GM23338 (cell line): ENCODE results near the gene GCC1. TPM values are rescaled to one million over a fixed set of nuclear protein-coding genes. Genes with fewer than 3 reads are reported as not detected.

ENCODE experiments used
- ATAC-seq: fragments of 200-7000 bp; cut with Tn5 transposase; 3 replicates; pipeline ENCODE4 v1.9.1; 2020
- DNase-seq: peaks from one replicate; pipeline ENCODE4 v3.0.0-alpha.2; 2015; ENCODE audit warnings: low spot score
- H2AFZ ChIP-seq: fragments of 200-600 bp; sonication (generic); 2 replicates; pipeline ENCODE4 v1.8.0; 2016; ENCODE audit warnings: antibody characterized with exemption, mild to moderate bottlenecking, moderate library complexity
- H3F3A ChIP-seq: fragments of 200-600 bp; sonication (generic); replicated peaks from 2 replicates; pipeline ENCODE4 v1.8.0; 2017; ENCODE audit warnings: antibody characterized with exemption, mixed run types, low read depth
- H3K27ac ChIP-seq: fragments of 200-600 bp; sonication (generic); 2 replicates; pipeline ENCODE4 v1.6.1; 2016; ENCODE audit warnings: low read depth
- H3K27me3 ChIP-seq: fragments of 200-600 bp; sonication (generic); 2 replicates; pipeline ENCODE4 v1.8.0; 2016; ENCODE audit warnings: mild to moderate bottlenecking, mixed run types, moderate library complexity; ENCODE audit not compliant: insufficient read depth
- H3K36me3 ChIP-seq: fragments of 200-600 bp; sonication (generic); 2 replicates; pipeline ENCODE4 v1.8.0; 2016; ENCODE audit warnings: mild to moderate bottlenecking; ENCODE audit not compliant: insufficient read depth
- H3K4me1 ChIP-seq: fragments of 200-600 bp; sonication (generic); 2 replicates; pipeline ENCODE4 v1.8.0; 2016; ENCODE audit warnings: mild to moderate bottlenecking, moderate library complexity; ENCODE audit not compliant: insufficient read depth
- H3K4me2 ChIP-seq: fragments of 200-600 bp; sonication (generic); 2 replicates; pipeline ENCODE4 v1.7.1; 2017; ENCODE audit warnings: mixed run types
- H3K4me3 ChIP-seq: fragments of 200-600 bp; sonication (generic); 2 replicates; pipeline ENCODE4 v1.6.1; 2016; ENCODE audit warnings: mixed run types
- H3K79me2 ChIP-seq: fragments of 200-600 bp; sonication (generic); replicated peaks from 2 replicates; pipeline ENCODE4 v1.8.0; 2017; ENCODE audit warnings: mild to moderate bottlenecking; ENCODE audit not compliant: insufficient read depth
- H3K9me2 ChIP-seq: fragments of 200-600 bp; sonication (generic); 2 replicates; pipeline ENCODE4 v1.8.0; 2017; ENCODE audit not compliant: insufficient read depth
- H4K20me1 ChIP-seq: fragments of 200-600 bp; sonication (generic); replicated peaks from 2 replicates; pipeline ENCODE4 v1.8.0; 2017; ENCODE audit warnings: mild to moderate bottlenecking; ENCODE audit not compliant: insufficient read depth
- H3K27ac Mint-ChIP-seq: 2 replicates; pipeline ENCODE4 v1.8.0; 2020; ENCODE audit warnings: inconsistent platforms, mild to moderate bottlenecking, moderate library complexity, mixed read lengths
- H3K27me3 Mint-ChIP-seq: 3 replicates; pipeline ENCODE4 v1.8.0; 2022; ENCODE audit warnings: low read depth, mild to moderate bottlenecking, moderate library complexity, mixed read lengths, inconsistent platforms; ENCODE audit not compliant: insufficient read depth, poor library complexity
- H3K36me3 Mint-ChIP-seq: 3 replicates; pipeline ENCODE4 v1.8.0; 2021; ENCODE audit warnings: low read depth, mild to moderate bottlenecking, inconsistent platforms, moderate library complexity, mixed read lengths
- H3K4me1 Mint-ChIP-seq: 3 replicates; pipeline ENCODE4 v1.8.0; 2020; ENCODE audit warnings: mild to moderate bottlenecking, inconsistent platforms, mixed read lengths
- H3K4me3 Mint-ChIP-seq: 3 replicates; pipeline ENCODE4 v1.8.0; 2021; ENCODE audit warnings: moderate library complexity, mild to moderate bottlenecking, inconsistent platforms, mixed read lengths
- H3K9me3 Mint-ChIP-seq: 3 replicates; pipeline ENCODE4 v1.8.0; 2020; ENCODE audit warnings: moderate library complexity, mild to moderate bottlenecking, inconsistent platforms, mixed read lengths
- EZH2phosphoT487 ChIP-seq: fragments of 200-600 bp; sonication (generic); IDR thresholded peaks from one replicate; pipeline ENCODE4 v1.8.1; 2018; ENCODE audit warnings: antibody characterized with exemption; ENCODE audit not compliant: unreplicated experiment
- NANOG ChIP-seq: IDR thresholded peaks from 2 replicates; pipeline ENCODE4 v1.6.1; 2016; ENCODE audit warnings: antibody characterized with exemption, borderline replicate concordance
- STAT1 ChIP-seq: IDR thresholded peaks from one replicate; pipeline ENCODE4 v1.6.1; 2016; ENCODE audit warnings: antibody characterized with exemption; ENCODE audit not compliant: unreplicated experiment
- ZNF114 ChIP-seq: fragments of 250-450 bp; sonication (Bioruptor Pico); IDR thresholded peaks from 2 replicates; pipeline ENCODE4 v1.5.0; 2020; ENCODE audit warnings: mild to moderate bottlenecking, moderate library complexity
- ZNF331 ChIP-seq: fragments of 250-450 bp; sonication (Bioruptor Pico); IDR thresholded peaks from 2 replicates; pipeline ENCODE4 v1.5.0; 2020; ENCODE audit warnings: low read depth, mild to moderate bottlenecking, moderate library complexity
- polyA plus RNA-seq: library from polyadenylated mRNA; unstranded; fragments of >200 nt; fragmentation: Nextera tagmentation; extraction: Ambion mirVana; gene quantifications from 2 replicates; pipeline ENCODE4 v1.2.1, GENCODE V29; 2016
- total RNA-seq: library from RNA; depleted of rRNA; stranded (reverse); fragments of >200 nt; shearing (Covaris generic); gene quantifications from 2 replicates; pipeline ENCODE4 v1.2.3, GENCODE V29; 2014
- TF ChIP-seq, protein P1 (sequence below): fragments of 250-450 bp; sonication (Bioruptor Pico); IDR thresholded peaks from 2 replicates; pipeline ENCODE4 v1.5.0; 2020; ENCODE audit warnings: mild to moderate bottlenecking, moderate library complexity

GCC1 gene
- total and polyA plus RNA-seq, 2 experiments from 2014 or later: 3.2 to 17.6 TPM

DNA sequence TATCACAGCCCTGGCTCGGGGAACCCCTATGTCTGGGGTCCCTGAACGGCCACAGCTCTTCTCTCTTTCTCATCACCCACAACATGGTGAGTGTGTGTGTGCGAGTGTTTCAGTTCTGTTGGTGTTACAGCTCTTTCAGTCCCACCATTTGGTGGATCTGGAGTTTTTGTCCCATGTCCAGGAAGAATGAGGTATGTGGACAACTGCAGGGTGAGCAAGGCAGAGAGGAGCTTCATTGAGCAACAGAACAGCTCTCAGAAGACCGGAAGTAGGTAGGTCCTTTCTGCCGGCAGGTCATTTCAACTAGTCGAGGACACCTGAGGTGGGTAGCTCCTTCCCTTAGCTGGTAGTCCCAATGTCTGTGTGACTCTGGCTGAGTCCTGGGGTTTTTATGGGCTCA is 23.1 kb upstream of the GCC1 start:
- no peak overlapping the region for H3K4me3 ChIP-seq
- H3K79me2 ChIP-seq: no peaks in the 10 kb centered on the region
- no peaks in the 10 kb centered on the region for H3K36me3 ChIP-seq
- no peak overlapping the region for H2AFZ ChIP-seq
- H3K9me2 ChIP-seq: peaks cover 4% of the 10 kb centered on the region; the same call in 1 of the 2 replicates
- H3K9me3 Mint-ChIP-seq: peaks cover 21% of the 10 kb centered on the region
- no peak for ATAC-seq
- H4K20me1 ChIP-seq: no peaks in the 10 kb centered on the region
- no peak overlapping the region for H3K27ac Mint-ChIP-seq
- H3K27me3 ChIP-seq: no peaks in the 10 kb centered on the region
- H3K36me3 Mint-ChIP-seq: peaks cover 6% of the 10 kb centered on the region
- TF ChIP-seq, protein P1, sequence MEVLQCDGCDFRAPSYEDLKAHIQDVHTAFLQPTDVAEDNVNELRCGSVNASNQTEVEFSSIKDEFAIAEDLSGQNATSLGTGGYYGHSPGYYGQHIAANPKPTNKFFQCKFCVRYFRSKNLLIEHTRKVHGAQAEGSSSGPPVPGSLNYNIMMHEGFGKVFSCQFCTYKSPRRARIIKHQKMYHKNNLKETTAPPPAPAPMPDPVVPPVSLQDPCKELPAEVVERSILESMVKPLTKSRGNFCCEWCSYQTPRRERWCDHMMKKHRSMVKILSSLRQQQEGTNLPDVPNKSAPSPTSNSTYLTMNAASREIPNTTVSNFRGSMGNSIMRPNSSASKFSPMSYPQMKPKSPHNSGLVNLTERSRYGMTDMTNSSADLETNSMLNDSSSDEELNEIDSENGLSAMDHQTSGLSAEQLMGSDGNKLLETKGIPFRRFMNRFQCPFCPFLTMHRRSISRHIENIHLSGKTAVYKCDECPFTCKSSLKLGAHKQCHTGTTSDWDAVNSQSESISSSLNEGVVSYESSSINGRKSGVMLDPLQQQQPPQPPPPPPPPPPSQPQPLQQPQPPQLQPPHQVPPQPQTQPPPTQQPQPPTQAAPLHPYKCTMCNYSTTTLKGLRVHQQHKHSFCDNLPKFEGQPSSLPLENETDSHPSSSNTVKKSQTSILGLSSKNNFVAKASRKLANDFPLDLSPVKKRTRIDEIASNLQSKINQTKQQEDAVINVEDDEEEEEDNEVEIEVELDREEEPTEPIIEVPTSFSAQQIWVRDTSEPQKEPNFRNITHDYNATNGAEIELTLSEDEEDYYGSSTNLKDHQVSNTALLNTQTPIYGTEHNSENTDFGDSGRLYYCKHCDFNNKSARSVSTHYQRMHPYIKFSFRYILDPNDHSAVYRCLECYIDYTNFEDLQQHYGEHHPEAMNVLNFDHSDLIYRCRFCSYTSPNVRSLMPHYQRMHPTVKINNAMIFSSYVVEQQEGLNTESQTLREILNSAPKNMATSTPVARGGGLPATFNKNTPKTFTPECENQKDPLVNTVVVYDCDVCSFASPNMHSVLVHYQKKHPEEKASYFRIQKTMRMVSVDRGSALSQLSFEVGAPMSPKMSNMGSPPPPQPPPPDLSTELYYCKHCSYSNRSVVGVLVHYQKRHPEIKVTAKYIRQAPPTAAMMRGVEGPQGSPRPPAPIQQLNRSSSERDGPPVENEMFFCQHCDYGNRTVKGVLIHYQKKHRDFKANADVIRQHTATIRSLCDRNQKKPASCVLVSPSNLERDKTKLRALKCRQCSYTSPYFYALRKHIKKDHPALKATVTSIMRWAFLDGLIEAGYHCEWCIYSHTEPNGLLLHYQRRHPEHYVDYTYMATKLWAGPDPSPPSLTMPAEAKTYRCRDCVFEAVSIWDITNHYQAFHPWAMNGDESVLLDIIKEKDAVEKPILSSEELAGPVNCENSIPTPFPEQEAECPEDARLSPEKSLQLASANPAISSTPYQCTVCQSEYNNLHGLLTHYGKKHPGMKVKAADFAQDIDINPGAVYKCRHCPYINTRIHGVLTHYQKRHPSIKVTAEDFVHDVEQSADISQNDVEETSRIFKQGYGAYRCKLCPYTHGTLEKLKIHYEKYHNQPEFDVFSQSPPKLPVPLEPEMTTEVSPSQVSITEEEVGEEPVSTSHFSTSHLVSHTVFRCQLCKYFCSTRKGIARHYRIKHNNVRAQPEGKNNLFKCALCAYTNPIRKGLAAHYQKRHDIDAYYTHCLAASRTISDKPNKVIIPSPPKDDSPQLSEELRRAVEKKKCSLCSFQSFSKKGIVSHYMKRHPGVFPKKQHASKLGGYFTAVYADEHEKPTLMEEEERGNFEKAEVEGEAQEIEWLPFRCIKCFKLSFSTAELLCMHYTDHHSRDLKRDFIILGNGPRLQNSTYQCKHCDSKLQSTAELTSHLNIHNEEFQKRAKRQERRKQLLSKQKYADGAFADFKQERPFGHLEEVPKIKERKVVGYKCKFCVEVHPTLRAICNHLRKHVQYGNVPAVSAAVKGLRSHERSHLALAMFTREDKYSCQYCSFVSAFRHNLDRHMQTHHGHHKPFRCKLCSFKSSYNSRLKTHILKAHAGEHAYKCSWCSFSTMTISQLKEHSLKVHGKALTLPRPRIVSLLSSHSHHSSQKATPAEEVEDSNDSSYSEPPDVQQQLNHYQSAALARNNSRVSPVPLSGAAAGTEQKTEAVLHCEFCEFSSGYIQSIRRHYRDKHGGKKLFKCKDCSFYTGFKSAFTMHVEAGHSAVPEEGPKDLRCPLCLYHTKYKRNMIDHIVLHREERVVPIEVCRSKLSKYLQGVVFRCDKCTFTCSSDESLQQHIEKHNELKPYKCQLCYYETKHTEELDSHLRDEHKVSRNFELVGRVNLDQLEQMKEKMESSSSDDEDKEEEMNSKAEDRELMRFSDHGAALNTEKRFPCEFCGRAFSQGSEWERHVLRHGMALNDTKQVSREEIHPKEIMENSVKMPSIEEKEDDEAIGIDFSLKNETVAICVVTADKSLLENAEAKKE (CRISPR knock-in tag): no peak
- no peak for TF ChIP-seq ZNF114 (CRISPR knock-in tag)
- TF ChIP-seq NANOG: no peak
- H3F3A ChIP-seq: no peaks in the 10 kb centered on the region
- no peak overlapping the region for H3K4me2 ChIP-seq
- no peak for DNase-seq
- H3K4me1 Mint-ChIP-seq: no peaks in the 10 kb centered on the region; the same call in 2 of the 3 replicates
- peaks cover 5% of the 10 kb centered on the region for H3K27me3 Mint-ChIP-seq
- no peak overlapping the region for H3K4me3 Mint-ChIP-seq
- no peak overlapping the region for H3K27ac ChIP-seq
- no peaks in the 10 kb centered on the region for H3K4me1 ChIP-seq

- no peaks in the 10 kb centered on the region for H4K20me1 ChIP-seq
- no peaks in the 10 kb centered on the region for H3K79me2 ChIP-seq
- H3K4me1 Mint-ChIP-seq: peaks cover 16% of the 10 kb centered on the region
- H3F3A ChIP-seq: no peaks in the 10 kb centered on the region
- H3K9me2 ChIP-seq: no peaks in the 10 kb centered on the region
- no peak overlapping the region for H3K27ac ChIP-seq
- no peaks in the 10 kb centered on the region for H3K36me3 ChIP-seq
- H3K4me2 ChIP-seq: no peak overlapping the region
- H3K36me3 Mint-ChIP-seq: no peaks in the 10 kb centered on the region
- H3K27me3 ChIP-seq: no peaks in the 10 kb centered on the region
- H3K9me3 Mint-ChIP-seq: no peaks in the 10 kb centered on the region
- H2AFZ ChIP-seq: 0 out of 2 replicates have a peak overlapping the region, but pooled peaks have one; percentile 49
- peaks cover 1% of the 10 kb centered on the region for H3K27me3 Mint-ChIP-seq
- no peak for TF ChIP-seq EZH2phosphoT487
- no peak for TF ChIP-seq ZNF331
- no peak for TF ChIP-seq STAT1
- TF ChIP-seq, protein P1 (CRISPR knock-in tag): peak; percentile 66
- no peak overlapping the region for H3K4me3 ChIP-seq
- H3K4me3 Mint-ChIP-seq: no peak overlapping the region
- peaks cover 11% of the 10 kb centered on the region; the same call in 1 of the 2 replicates for H3K4me1 ChIP-seq
- ATAC-seq (peak; percentile 42; the same call in 2 of the 3 replicates), DNase-seq (peak; percentile 6)
- no peak overlapping the region for H3K27ac Mint-ChIP-seq
These were observed 15.5 kb upstream of the GCC1 start for GRCh38 chr7:127600885-127601284.
